ENCODE data around the gene PPP1R13L. TPM values are rescaled to one million over a fixed set of nuclear protein-coding genes. Genes with fewer than 3 reads are reported as not detected.

The PPP1R13L gene
- total and polyA plus RNA-seq, 2 of the 8 experiments (the other 6 are each of a cell fraction or from before 2014, with no cell fraction given), result 9.1 to 15.3 TPM

- H3K79me2 ChIP-seq (ENCODE audit: control insufficient read depth in 1 of 2, insufficient read depth in 2 of 2, low read length in 2 of 2), result no peaks in the 10 kb centered on the region
- no peak overlapping the region for H3K18ac ChIP-seq (ENCODE audit: extremely low read depth, low read length)
- H3K4ac ChIP-seq (replicated peaks; ENCODE audit: insufficient read length, low read depth, low read length), result no peak overlapping the region
- H3K23me2 ChIP-seq (ENCODE audit: low read depth, low read length), result peaks cover 23% of the 10 kb centered on the region
- H3K27me3 ChIP-seq (replicated peaks in 1 of 4; ENCODE audit: control insufficient read depth in 3 of 4, extremely low read depth in 1 of 4, insufficient read depth in 3 of 4, low read length in 3 of 4), result peaks cover 0 to 12% (median 10%) of the 10 kb centered on the region in 4 experiments; a peak in 6 of 7 replicates
- no peak overlapping the region for H2AFZ ChIP-seq (ENCODE audit: low read length)
- H4K8ac ChIP-seq (ENCODE audit: extremely low read depth, insufficient read depth, low read length), result no peak overlapping the region
- 89% methylated on average over 6 of the region's 6 CpGs; no CpG with 5 or more reads in 1 of the 2 experiments for WGBS, 2 experiments (ENCODE audit: extremely low coverage in 1 of 2, insufficient coverage in 1 of 2, insufficient read length in 1 of 2, insufficient replicate concordance in 2 of 2, low coverage in 1 of 2, low lambda C conversion rate in 2 of 2, missing lambda C conversion rate in 1 of 2)
- no peak overlapping the region for H3K27ac ChIP-seq (ENCODE audit: low read depth, low read length)
- H3K9ac ChIP-seq (replicated peaks in 1 of 4; ENCODE audit: extremely low read depth in 1 of 4, low read depth in 3 of 4, low read length in 3 of 4), result no peak overlapping the region
- no peak overlapping the region for H3K4me2 ChIP-seq (ENCODE audit: insufficient read depth in 1 of 2, low read depth in 2 of 2, low read length in 2 of 2)
- DNase-seq (ENCODE audit: low read depth in 1 of 2, low spot score in 2 of 2) (no peak), FAIRE-seq (no peak)
- peaks cover 6 to 20% (median 11%) of the 10 kb centered on the region in 4 experiments for H3K4me1 ChIP-seq (replicated peaks in 1 of 4; ENCODE audit: control insufficient read depth in 3 of 4, insufficient read depth in 4 of 4, low read length in 3 of 4)
- no peak overlapping the region for H4K5ac ChIP-seq (ENCODE audit: insufficient read length, low read depth, low read length)
- no peak overlapping the region for H2BK5ac ChIP-seq (ENCODE audit: low read depth, low read length)
- no peak overlapping the region for H2BK20ac ChIP-seq (ENCODE audit: low read length)
- H3K4me3 ChIP-seq (ENCODE audit: extremely low read depth in 1 of 4, insufficient read depth in 2 of 4, low read depth in 3 of 4, low read length in 4 of 4), result no peak overlapping the region
- no peaks in the 10 kb centered on the region for H3K79me1 ChIP-seq (ENCODE audit: low read depth, low read length)
- H2BK15ac ChIP-seq (ENCODE audit: low read length), result peak overlapping the region; percentile 72
- no peak overlapping the region for H3K14ac ChIP-seq (ENCODE audit: insufficient read length)
- no peaks in the 10 kb centered on the region for H4K20me1 ChIP-seq (replicated peaks in 1 of 2; ENCODE audit: control insufficient read depth in 1 of 2, insufficient read depth in 2 of 2, low read length in 2 of 2)
- no peak overlapping the region for H2BK120ac ChIP-seq (replicated peaks; ENCODE audit: low read depth, low read length)
- no peak overlapping the region for H3K56ac ChIP-seq (replicated peaks; ENCODE audit: insufficient read length, low read depth, low read length)
- no peaks in the 10 kb centered on the region for H3K9me3 ChIP-seq (ENCODE audit: insufficient read depth in 2 of 2, low read depth in 1 of 2, low read length in 1 of 2)
- no peak overlapping the region for H2BK12ac ChIP-seq (ENCODE audit: low read depth, low read length)
- H3K36me3 ChIP-seq (ENCODE audit: control insufficient read depth in 2 of 4, insufficient read depth in 4 of 4, low read length in 3 of 4), result no peaks in the 10 kb centered on the region
- H3K23ac ChIP-seq (ENCODE audit: insufficient read length), result no peak overlapping the region
- H2AK5ac ChIP-seq (ENCODE audit: low read depth, low read length), result no peak overlapping the region; the same call in 1 of the 2 replicates
- POLR2A ChIA-PET (ENCODE audit: partially characterized antibody), result interaction anchor here (1.3 to 1.9 kb wide), 4 partner anchors 9 to 31 kb away, joined by 7 to 12 read pairs (median 8); partner anchors contain the start of gene FOSB
- H4K91ac ChIP-seq (replicated peaks; ENCODE audit: insufficient read length, low read length), result no peak overlapping the region
- CTCF ChIA-PET (ENCODE audit: partially characterized antibody), result interaction anchor here (1.0 to 6.3 kb wide), 9 partner anchors 8 to 196 kb away, joined by 3 to 145 read pairs (median 9); partner anchors contain the start of gene FOSB
- no peak for TF ChIP-seq TAF7 (optimal IDR thresholded peaks at IDR 0.05; ENCODE audit: borderline replicate concordance, low read depth, low read length)
- peak in 1 of 2 experiments; percentile 93; a peak in 1 of 4 replicates for TF ChIP-seq HDAC2 (IDR thresholded peaks at IDR 0.05; ENCODE audit: borderline replicate concordance in 1 of 2, low read depth in 2 of 2, low read length in 2 of 2)
- no peak for TF ChIP-seq CHD1 (IDR thresholded peaks at IDR 0.05; ENCODE audit: low read depth, low read length)
- peak; percentile 94 for TF ChIP-seq MAFK (IDR thresholded peaks at IDR 0.05; ENCODE audit: low read depth, low read length)
- TF ChIP-seq GTF2F1 (IDR thresholded peaks at IDR 0.05; ENCODE audit: borderline replicate concordance, low read depth, low read length), result no peak
Measured at GRCh38 chr19:45446295-45446694, 41.4 kb upstream of the PPP1R13L start.
